Epithelial cell of prostate (primary cell): ENCODE data around the gene C4orf17.

Source experiments
- DNase-seq: peaks from one replicate; pipeline ENCODE4 v3.0.0-alpha.2; 2011; ENCODE audit warnings: low read depth, low spot score
- H3K27ac ChIP-seq: fragments of 450-650 bp; 2 replicates; pipeline ENCODE4 v1.5.1; 2017; ENCODE audit warnings: mild to moderate bottlenecking

The C4orf17 gene

GRCh38 chr4:99536271-99536670 lies 25.4 kb downstream of the C4orf17 start:
- no peak for DNase-seq
- no peak overlapping the region for H3K27ac ChIP-seq

DNA sequence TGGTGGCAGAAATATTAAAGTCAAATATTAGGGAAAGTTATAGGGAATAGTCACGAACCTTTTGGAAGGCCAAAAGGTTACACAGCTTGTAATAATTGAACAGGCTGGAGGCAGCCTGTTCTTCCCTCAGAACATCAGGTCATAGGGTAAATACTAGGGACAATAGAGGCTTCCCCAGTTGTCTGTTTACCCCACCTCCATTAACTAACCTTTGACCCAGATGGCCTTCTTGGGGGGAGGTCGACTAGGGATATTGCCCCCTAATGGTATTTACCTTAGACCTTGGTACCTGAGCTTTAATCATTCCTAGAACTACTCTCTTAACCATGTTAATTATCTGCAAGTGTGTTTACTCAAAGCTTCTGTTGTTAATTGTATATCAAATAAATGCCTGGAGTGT lies 26.0 kb downstream of the C4orf17 start:
- H3K27ac ChIP-seq, result no peak overlapping the region
- no peak for DNase-seq

DNA sequence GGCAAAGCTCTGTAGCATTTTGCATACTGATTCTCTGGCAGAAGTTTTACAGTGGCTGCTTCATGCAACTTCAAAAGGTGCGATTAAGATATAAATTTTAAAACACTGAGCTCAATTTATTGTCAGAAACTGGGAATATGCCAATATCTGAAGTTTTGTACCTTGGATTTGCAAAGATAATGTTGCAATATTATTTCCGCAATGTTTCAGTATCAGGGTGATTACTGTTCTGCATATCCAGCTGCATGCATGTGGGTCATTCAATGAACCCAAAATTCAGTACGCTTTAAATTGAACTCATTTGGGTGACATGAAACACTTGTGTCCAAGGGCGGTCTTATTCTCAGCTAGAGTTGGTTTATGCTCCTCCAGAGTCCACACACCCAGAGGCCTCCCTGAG lies 26.9 kb downstream of the C4orf17 start:
- DNase-seq, result no peak
- H3K27ac ChIP-seq, result no peak overlapping the region

GRCh38 chr4:99540277-99540939 lies 29.6 kb downstream of the C4orf17 start:
- DNase-seq, result no peak

GRCh38 chr4:99552872-99553271 lies 42.1 kb downstream of the C4orf17 start:
- H3K27ac ChIP-seq, result no peak overlapping the region
- no peak for DNase-seq

More at GRCh38 chr4:99540277-99540939, 29.6 kb downstream of the C4orf17 start:
- H3K27ac ChIP-seq, result no peak overlapping the region

- peak; percentile 89 for DNase-seq
- peak within 1 kb of the TSS; percentile 91 for H3K27ac ChIP-seq
Measured at GRCh38 chr4:99563310-99564186, 52.7 kb downstream of the C4orf17 start, which contains the start of gene TRMT10A. Gene TRMT10A, minus strand, starts transcription at chr4:99564039. Its CDS starts 4,701 bp downstream, at chr4:99559338.

GRCh38 chr4:99564921-99565320 lies 54.1 kb downstream of the C4orf17 start:
- DNase-seq, result no peak

DNA sequence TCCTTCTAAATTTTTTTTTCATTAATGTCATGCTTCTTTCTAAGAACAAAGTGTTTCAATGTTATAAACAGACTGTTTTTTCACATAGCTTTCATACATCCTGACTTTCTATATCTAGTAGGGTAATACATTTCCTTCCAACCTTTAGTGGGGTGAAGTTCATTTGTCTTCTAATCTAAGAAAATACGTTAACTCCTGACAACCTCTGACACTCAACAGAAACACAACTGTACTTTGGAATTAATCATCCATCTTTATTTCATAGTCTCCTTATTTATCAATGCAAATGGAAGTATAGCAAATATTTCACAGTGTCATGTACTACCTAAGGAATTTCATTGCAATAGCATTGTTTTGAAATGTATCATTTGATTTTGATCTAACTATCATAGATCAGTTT lies 61.1 kb downstream of the C4orf17 start:
- H3K27ac ChIP-seq, result no peak overlapping the region
- DNase-seq, result no peak

More at GRCh38 chr4:99564921-99565320, 54.1 kb downstream of the C4orf17 start:
- no peak overlapping the region for H3K27ac ChIP-seq

GRCh38 chr4:99572527-99573240 lies 61.9 kb downstream of the C4orf17 start:
- DNase-seq, result no peak
- no peak overlapping the region for H3K27ac ChIP-seq

DNA sequence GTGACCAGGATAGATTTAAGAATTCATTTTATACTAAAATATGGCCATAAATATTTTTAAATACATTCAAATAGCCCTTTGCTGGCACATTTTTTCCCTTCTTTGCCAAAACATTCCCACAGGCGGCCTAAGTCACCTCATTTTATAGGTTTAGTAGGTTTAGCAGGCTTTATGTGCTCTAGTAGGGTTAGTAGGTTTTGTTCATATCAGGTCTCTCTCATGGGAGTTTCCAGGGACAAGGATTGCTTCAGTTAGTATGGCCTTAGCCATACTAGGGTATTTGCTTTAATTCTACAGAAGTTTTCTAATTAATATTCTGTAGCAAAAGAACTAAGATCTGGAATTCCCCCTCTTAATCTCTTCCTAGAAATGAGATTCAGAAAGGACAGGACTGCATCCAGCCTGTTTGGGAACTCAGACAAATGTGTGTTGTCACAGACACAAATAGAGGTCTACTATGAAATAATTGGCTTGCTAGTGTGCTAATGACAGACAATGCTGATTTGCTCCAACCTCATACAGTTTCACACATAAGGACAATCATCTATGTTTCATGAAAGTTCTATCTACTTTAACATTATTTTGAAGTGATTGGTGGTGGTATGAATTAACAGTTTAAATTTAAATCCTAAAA lies 63.0 kb downstream of the C4orf17 start:
- no peak overlapping the region for H3K27ac ChIP-seq
- DNase-seq, result no peak

DNA sequence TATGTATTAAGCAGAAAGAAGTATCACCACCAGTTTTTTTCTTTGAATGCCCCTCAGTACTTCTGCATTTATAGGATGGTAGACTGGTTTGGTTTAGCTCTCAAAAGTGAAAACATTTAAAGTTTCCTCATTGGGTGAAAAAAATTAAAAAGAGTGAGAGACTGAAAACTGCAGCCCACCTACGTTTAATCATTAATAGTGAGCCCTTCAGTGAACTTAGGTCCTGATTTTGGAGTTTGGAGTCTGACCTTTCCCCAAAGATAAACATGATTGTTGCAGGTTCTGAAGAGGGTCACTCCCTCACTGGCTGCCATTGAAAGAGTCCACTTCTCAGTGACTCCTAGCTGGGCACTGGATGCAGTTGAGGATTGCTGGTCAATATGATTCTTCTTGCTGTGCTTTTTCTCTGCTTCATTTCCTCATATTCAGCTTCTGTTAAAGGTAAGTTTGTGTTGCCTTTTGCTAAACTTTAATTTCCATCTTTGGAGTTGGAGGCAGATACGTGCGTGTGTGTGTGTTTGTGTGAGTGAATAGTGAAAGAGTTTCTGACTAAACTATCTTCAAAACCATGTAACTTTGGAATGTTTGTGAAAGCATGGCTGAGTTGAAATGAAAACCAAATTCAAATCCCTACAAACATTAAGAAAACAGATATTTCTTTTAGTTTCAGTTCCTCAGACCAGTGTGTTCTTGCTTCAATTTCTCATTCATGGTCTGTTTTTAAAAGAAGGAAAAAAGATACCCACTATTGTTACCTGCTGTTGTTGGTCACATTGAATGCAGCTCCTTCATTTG lies 63.9 kb downstream of the C4orf17 start, which contains the start of gene MTTP:
TSS of gene MTTP (plus strand) at position 295 of the 795 bp plus-strand sequence. CDS start at position 381, 86 bp downstream.
- DNase-seq, result no peak
- H3K27ac ChIP-seq, result no peak within 1 kb of the TSS

- DNase-seq, result no peak
Measured at GRCh38 chr4:99578714-99579113, 67.9 kb downstream of the C4orf17 start.

GRCh38 chr4:99585516-99585915 lies 74.7 kb downstream of the C4orf17 start:
- no peak overlapping the region for H3K27ac ChIP-seq
- no peak for DNase-seq

More at GRCh38 chr4:99578714-99579113, 67.9 kb downstream of the C4orf17 start:
- H3K27ac ChIP-seq, result no peak overlapping the region

- H3K27ac ChIP-seq, result no peak overlapping the region
- DNase-seq, result no peak
Measured at GRCh38 chr4:99586322-99586721, 75.5 kb downstream of the C4orf17 start.

DNA sequence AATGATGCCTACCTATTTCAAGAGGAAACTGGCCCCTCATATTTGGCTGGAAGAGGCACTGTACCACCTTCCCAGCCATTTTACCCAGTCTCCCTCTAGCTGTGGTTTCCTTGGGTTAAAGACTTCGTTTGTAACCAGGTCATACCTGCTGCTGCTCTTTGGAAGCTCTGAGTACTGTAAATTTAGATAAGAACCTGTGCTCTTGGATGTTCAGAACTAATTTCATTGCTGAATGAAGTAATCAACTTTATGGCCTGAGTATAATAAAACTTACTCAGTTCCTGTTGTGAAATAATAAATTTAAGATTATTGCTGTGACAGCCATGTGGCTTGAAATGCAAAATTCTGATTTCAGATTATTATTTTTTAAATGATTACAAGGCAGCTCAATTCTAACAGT lies 76.0 kb downstream of the C4orf17 start:
- DNase-seq, result no peak
- no peak overlapping the region for H3K27ac ChIP-seq

DNA sequence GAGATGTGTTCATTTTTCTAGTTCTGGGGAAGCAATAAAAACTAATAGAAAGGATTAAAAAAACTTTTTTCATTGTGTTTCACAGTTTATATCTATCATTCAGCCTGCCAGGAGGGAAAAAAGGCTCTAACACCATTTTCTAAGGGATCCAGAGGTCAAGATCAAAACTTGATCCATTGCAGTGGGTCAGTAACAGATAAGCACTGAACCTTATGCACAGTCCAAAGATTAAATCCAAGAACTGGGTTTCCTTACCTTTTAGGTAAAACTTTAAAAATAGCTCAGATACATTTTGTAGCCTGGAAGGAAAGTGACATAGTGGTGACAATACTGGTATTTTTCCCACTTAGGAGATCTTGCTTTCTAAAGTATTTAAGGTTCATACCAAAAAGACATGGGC lies 76.5 kb downstream of the C4orf17 start:
- DNase-seq, result no peak
- no peak overlapping the region for H3K27ac ChIP-seq

- no peak for DNase-seq
- no peak overlapping the region for H3K27ac ChIP-seq
Measured at GRCh38 chr4:99587803-99588202, 77.0 kb downstream of the C4orf17 start.

GRCh38 chr4:99591757-99592156 lies 80.9 kb downstream of the C4orf17 start:
- H3K27ac ChIP-seq, result no peak overlapping the region
- peak; percentile 36 for DNase-seq
